GDM1 (cell line): Measurements from ENCODE around the gene DHX57.

ENCODE experiments used
- DNase-seq: peaks from one replicate; lab custom pipeline; 2025; lab: John Stamatoyannopoulos, UW

DHX57 gene

GRCh38 chr2:38871432-38871831 lies 4.3 kb downstream of the DHX57 start:
- no peak for DNase-seq

GRCh38 chr2:38866773-38867443 lies 8.8 kb downstream of the DHX57 start:
- DNase-seq, result no peak

- DNase-seq, result no peak
Observed at GRCh38 chr2:38863061-38863695, 12.6 kb downstream of the DHX57 start.

GRCh38 chr2:38862476-38862875 lies 13.3 kb downstream of the DHX57 start:
- DNase-seq, result no peak

- no peak for DNase-seq
Observed at GRCh38 chr2:38856165-38856564, 19.6 kb downstream of the DHX57 start.

GRCh38 chr2:38850045-38850444 lies 25.7 kb downstream of the DHX57 start:
- no peak for DNase-seq

- no peak for DNase-seq
Observed at GRCh38 chr2:38836791-38837190, 38.9 kb downstream of the DHX57 start.

GRCh38 chr2:38835990-38836389 lies 39.7 kb downstream of the DHX57 start:
- DNase-seq, result no peak

- no peak for DNase-seq
Observed at GRCh38 chr2:38835015-38835601, 40.6 kb downstream of the DHX57 start.

GRCh38 chr2:38830526-38831159 lies 45.1 kb downstream of the DHX57 start:
- DNase-seq, result no peak

- DNase-seq, result no peak
Observed at GRCh38 chr2:38829971-38830370, 45.8 kb downstream of the DHX57 start.

- DNase-seq, result no peak
Observed at GRCh38 chr2:38828460-38828859, 47.3 kb downstream of the DHX57 start.

GRCh38 chr2:38827539-38828145 lies 48.1 kb downstream of the DHX57 start:
- DNase-seq, result peak; percentile 31

GRCh38 chr2:38825956-38826355 lies 49.8 kb downstream of the DHX57 start:
- DNase-seq, result no peak

- DNase-seq, result no peak
Observed at GRCh38 chr2:38824906-38825305, 50.8 kb downstream of the DHX57 start.

GRCh38 chr2:38823386-38823785 lies 52.3 kb downstream of the DHX57 start:
- no peak for DNase-seq

GRCh38 chr2:38818565-38818964 lies 57.2 kb downstream of the DHX57 start:
- DNase-seq, result no peak

- DNase-seq, result no peak
Observed at GRCh38 chr2:38815936-38816335, 59.8 kb downstream of the DHX57 start.

- DNase-seq, result no peak
Observed at GRCh38 chr2:38810488-38810887, 65.2 kb downstream of the DHX57 start.

GRCh38 chr2:38808677-38809076 lies 67.1 kb downstream of the DHX57 start:
- DNase-seq, result no peak

GRCh38 chr2:38806733-38807059 lies 69.0 kb downstream of the DHX57 start:
- DNase-seq, result no peak

- no peak for DNase-seq
Observed at GRCh38 chr2:38806015-38806732, 69.6 kb downstream of the DHX57 start.
